Smooth muscle cell (in vitro differentiated cells): ENCODE measurements around the gene GPC5. TPM values are rescaled to one million over a fixed set of nuclear protein-coding genes. Genes with fewer than 3 reads are reported as not detected.

Source experiments
- DNase-seq: peaks from one replicate; lab custom pipeline; 2025; ENCODE audit not compliant: unreplicated experiment; lab: John Stamatoyannopoulos, UW
- H2AFZ ChIP-seq: fragments of 200-600 bp; sonication (generic); 2 replicates; pipeline ENCODE4 v1.6.0; 2016; ENCODE audit warnings: antibody characterized with exemption, low read depth, mild to moderate bottlenecking
- H3F3A ChIP-seq: fragments of 200-600 bp; sonication (generic); 2 replicates; pipeline ENCODE4 v1.6.0; 2017; ENCODE audit warnings: antibody characterized with exemption, low read depth
- H3K27ac ChIP-seq: fragments of 200-600 bp; sonication (generic); 2 replicates; pipeline ENCODE4 v1.5.1; 2016; ENCODE audit warnings: low read depth, mild to moderate bottlenecking
- H3K27me3 ChIP-seq: fragments of 200-600 bp; sonication (generic); 2 replicates; pipeline ENCODE4 v1.6.1; 2016; ENCODE audit warnings: low read depth, mild to moderate bottlenecking
- H3K36me3 ChIP-seq: fragments of 200-600 bp; sonication (generic); 2 replicates; pipeline ENCODE4 v1.5.1; 2016; ENCODE audit warnings: low read depth
- H3K4me1 ChIP-seq: fragments of 200-600 bp; sonication (generic); 2 replicates; pipeline ENCODE4 v1.5.1; 2016; ENCODE audit warnings: low read depth
- H3K4me2 ChIP-seq: fragments of 200-600 bp; sonication (generic); 2 replicates; pipeline ENCODE4 v1.6.0; 2016; ENCODE audit warnings: mild to moderate bottlenecking
- H3K4me3 ChIP-seq: fragments of 200-600 bp; sonication (generic); 2 replicates; pipeline ENCODE4 v1.5.1; 2016; ENCODE audit warnings: mild to moderate bottlenecking
- H3K79me2 ChIP-seq: fragments of 200-600 bp; sonication (generic); 2 replicates; pipeline ENCODE4 v1.6.0; 2016; ENCODE audit warnings: low read depth, mild to moderate bottlenecking
- H3K9ac ChIP-seq: fragments of 200-600 bp; sonication (generic); 2 replicates; pipeline ENCODE4 v1.6.0; 2016; ENCODE audit warnings: low read depth
- H3K9me3 ChIP-seq: fragments of 200-600 bp; sonication (generic); replicated peaks from 2 replicates; pipeline ENCODE4 v1.5.1; 2016; ENCODE audit warnings: low read depth
- H4K20me1 ChIP-seq: fragments of 200-600 bp; sonication (generic); 2 replicates; pipeline ENCODE4 v1.6.0; 2016; ENCODE audit warnings: low read depth
- WGBS: methylation state at CpG from one replicate; pipeline ENCODE4 v1.1.7; 2016; ENCODE audit warnings: low lambda C conversion rate; 5-methylcytosine and 5-hydroxymethylcytosine counted together
- polyA plus RNA-seq: library from polyadenylated mRNA; unstranded; fragments of >200 nt; fragmentation: Nextera tagmentation; extraction: Ambion mirVana; gene quantifications from 2 replicates; pipeline ENCODE4 v1.2.1, GENCODE V29; 2016
- total RNA-seq: library from RNA; depleted of rRNA; stranded (reverse); fragments of >200 nt; gene quantifications from 2 replicates; pipeline ENCODE4 v1.2.3, GENCODE V29; 2014
- TF ChIP-seq, protein P1 (sequence below): fragments of 200-600 bp; sonication (generic); IDR thresholded peaks from 2 replicates; pipeline ENCODE4 v1.5.1; 2017; ENCODE audit warnings: borderline replicate concordance, mild to moderate bottlenecking, antibody characterized with exemption; ENCODE audit not compliant: insufficient read depth, poor library complexity, severe bottlenecking

Gene GPC5
- total and polyA plus RNA-seq, 2 experiments from 2014 or later: 0.99 to 1.0 TPM

DNA sequence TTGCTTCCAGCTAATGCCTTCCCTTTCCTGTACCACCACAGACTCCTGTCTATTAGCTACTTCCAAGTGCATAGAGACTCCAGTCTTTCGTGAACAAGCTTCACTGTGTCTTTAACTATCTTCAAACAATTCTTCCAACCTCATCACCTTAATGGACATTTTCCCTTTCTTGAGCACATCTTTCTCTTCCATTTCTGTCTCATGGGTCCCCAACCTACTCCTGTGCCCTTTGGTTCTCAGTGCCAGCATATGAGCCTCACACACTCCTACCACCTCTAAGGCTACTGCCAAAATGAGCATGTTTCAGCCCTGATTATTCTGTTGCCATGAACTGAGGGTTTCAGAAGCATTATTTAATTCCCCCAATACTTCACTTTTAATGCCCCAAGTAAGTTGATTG lies 360.3 kb downstream of the GPC5 start:
- H3F3A ChIP-seq: no peaks in the 10 kb centered on the region
- H3K36me3 ChIP-seq: no peaks in the 10 kb centered on the region
- H2AFZ ChIP-seq: no peak overlapping the region
- H3K27ac ChIP-seq: no peak overlapping the region
- no peaks in the 10 kb centered on the region for H3K79me2 ChIP-seq
- DNase-seq: no peak
- WGBS: 94% methylated on average over 1 of the region's 1 CpG
- no peaks in the 10 kb centered on the region for H3K9me3 ChIP-seq
- H3K9ac ChIP-seq: no peak overlapping the region
- no peak overlapping the region for H3K4me3 ChIP-seq
- H3K4me2 ChIP-seq: no peak overlapping the region
- H3K4me1 ChIP-seq: peaks cover 4% of the 10 kb centered on the region
- TF ChIP-seq, protein P1, sequence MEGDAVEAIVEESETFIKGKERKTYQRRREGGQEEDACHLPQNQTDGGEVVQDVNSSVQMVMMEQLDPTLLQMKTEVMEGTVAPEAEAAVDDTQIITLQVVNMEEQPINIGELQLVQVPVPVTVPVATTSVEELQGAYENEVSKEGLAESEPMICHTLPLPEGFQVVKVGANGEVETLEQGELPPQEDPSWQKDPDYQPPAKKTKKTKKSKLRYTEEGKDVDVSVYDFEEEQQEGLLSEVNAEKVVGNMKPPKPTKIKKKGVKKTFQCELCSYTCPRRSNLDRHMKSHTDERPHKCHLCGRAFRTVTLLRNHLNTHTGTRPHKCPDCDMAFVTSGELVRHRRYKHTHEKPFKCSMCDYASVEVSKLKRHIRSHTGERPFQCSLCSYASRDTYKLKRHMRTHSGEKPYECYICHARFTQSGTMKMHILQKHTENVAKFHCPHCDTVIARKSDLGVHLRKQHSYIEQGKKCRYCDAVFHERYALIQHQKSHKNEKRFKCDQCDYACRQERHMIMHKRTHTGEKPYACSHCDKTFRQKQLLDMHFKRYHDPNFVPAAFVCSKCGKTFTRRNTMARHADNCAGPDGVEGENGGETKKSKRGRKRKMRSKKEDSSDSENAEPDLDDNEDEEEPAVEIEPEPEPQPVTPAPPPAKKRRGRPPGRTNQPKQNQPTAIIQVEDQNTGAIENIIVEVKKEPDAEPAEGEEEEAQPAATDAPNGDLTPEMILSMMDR: no peak
- no peaks in the 10 kb centered on the region for H3K27me3 ChIP-seq
- no peaks in the 10 kb centered on the region for H4K20me1 ChIP-seq

DNA sequence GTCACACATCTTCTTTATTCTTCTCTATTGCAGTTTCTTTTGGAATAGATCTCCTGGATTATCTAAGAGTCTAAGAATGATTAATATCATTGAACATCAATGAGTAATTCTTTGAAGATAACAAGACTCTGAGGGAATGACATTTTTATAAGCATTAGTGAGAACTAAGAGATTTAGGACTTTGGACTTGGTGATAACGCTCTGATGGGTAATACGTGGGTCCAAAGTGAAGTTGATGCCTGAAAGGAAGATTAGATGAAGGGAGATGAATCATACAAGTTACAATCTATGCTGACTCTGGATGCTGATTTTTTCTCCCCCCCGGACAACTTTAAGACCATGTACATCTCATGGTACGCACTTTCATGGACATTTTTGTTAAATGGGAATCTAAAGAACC lies 364.5 kb downstream of the GPC5 start:
- Histone ChIP-seq H2AFZ (no peak overlapping the region), H3K79me2 (no peaks in the 10 kb centered on the region), H3F3A (no peaks in the 10 kb centered on the region), H3K36me3 (no peaks in the 10 kb centered on the region), H3K9ac (no peak overlapping the region), H3K4me1 (peaks cover 4% of the 10 kb centered on the region), H3K4me2 (no peak overlapping the region), H4K20me1 (no peaks in the 10 kb centered on the region), H3K27ac (no peak overlapping the region), H3K27me3 (no peaks in the 10 kb centered on the region), H3K4me3 (no peak overlapping the region), H3K9me3 (no peaks in the 10 kb centered on the region)
- 44% methylated on average over 4 of the region's 4 CpGs for WGBS
- TF ChIP-seq, protein P1: no peak
- no peak for DNase-seq

DNA sequence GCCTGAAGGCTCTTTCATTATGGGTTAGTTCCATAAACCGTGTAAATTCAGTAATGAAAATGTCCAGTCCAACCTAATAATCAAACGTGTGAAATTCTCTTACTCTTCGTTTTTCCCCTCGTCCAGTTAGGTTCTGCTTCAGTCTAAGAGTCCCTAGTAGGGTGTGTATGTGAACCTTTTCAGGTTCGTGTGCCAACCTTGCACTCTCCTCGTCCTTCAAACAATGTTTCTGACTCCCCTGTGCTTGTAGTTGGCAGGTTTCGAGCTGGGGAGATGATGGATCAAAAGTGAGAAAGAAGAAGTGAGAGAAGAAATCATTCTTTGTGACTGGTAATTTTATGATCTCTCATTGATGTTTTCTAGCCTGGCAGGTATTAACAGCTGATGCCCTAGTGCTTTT lies 366.1 kb downstream of the GPC5 start:
- H3K27me3 ChIP-seq: no peaks in the 10 kb centered on the region
- H3K36me3 ChIP-seq: no peaks in the 10 kb centered on the region
- TF ChIP-seq, protein P1: no peak
- H3K4me2 ChIP-seq: no peak overlapping the region
- H3K4me3 ChIP-seq: no peak overlapping the region
- no peaks in the 10 kb centered on the region for H3F3A ChIP-seq
- no peaks in the 10 kb centered on the region for H4K20me1 ChIP-seq
- H3K9me3 ChIP-seq: no peaks in the 10 kb centered on the region
- no peak for DNase-seq
- H3K4me1 ChIP-seq: peaks cover 4% of the 10 kb centered on the region
- H3K27ac ChIP-seq: no peak overlapping the region
- 85% methylated on average over 7 of the region's 7 CpGs for WGBS
- H3K79me2 ChIP-seq: no peaks in the 10 kb centered on the region
- no peak overlapping the region for H3K9ac ChIP-seq
- H2AFZ ChIP-seq: no peak overlapping the region

DNA sequence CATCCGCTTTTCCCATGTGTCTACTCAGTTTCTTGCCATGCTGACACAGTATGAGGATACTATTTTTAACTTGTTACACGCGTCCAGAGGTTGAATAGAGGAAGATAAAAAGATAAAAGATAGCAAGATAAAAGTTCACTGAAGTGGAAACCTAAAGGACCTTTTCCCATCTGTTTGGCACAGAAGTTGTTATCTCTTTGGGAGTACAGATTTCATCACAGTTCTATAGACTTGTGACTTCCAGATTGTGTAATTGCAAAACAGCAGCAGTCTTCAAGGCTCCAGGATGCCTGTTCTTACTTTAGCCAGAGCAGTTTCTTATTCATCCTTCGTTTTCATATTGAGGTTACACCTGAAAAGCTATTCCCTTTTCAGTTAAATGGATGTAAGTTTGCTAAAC lies 369.2 kb downstream of the GPC5 start:
- Histone ChIP-seq H3K27me3 (no peaks in the 10 kb centered on the region), H3K79me2 (no peaks in the 10 kb centered on the region), H3K4me3 (no peak overlapping the region), H3K9ac (no peak overlapping the region), H4K20me1 (no peaks in the 10 kb centered on the region), H3K4me2 (no peak overlapping the region), H2AFZ (no peak overlapping the region), H3K9me3 (no peaks in the 10 kb centered on the region), H3K36me3 (no peaks in the 10 kb centered on the region), H3K4me1 (no peaks in the 10 kb centered on the region), H3K27ac (no peak overlapping the region), H3F3A (no peaks in the 10 kb centered on the region)
- TF ChIP-seq, protein P1: no peak
- 58% methylated on average over 4 of the region's 4 CpGs for WGBS
- DNase-seq: no peak
